Panc1 (cell line): ENCODE results near the gene EIF4E3. TPM values are rescaled to one million over a fixed set of nuclear protein-coding genes. Genes with fewer than 3 reads are reported as not detected.

Experiments used
- ATAC-seq: fragments of 200-7000 bp; cut with Tn5 transposase; 2 replicates; pipeline ENCODE4 v1.9.1; 2020; ENCODE audit warnings: mild to moderate bottlenecking, moderate library complexity
- BruUV-seq: library from RNA; stranded (reverse); fragments of 400-500 nt; replicated peaks from 2 replicates; lab custom pipeline; 2021; lab: Mats Ljungman, UMichigan
- CTCF ChIA-PET: fragments of 300-600 bp; sonication (Branson Sonifier 250); formaldehyde crosslinking; loops from one replicate; lab custom pipeline; 2022; ENCODE audit warnings: antibody characterized with exemption; lab: Charles Lee
- POLR2A ChIA-PET: fragments of 300-600 bp; sonication (Branson Sonifier 250); formaldehyde crosslinking; loops from one replicate; lab custom pipeline; 2022; ENCODE audit warnings: antibody characterized with exemption; lab: Charles Lee
- DNase-seq: peaks from one replicate; pipeline ENCODE4 v3.0.0-alpha.2; 2010; ENCODE audit warnings: low read depth, low spot score
- H3K27ac ChIP-seq: 2 replicates; pipeline ENCODE4 v1.5.1; 2011; ENCODE audit warnings: mild to moderate bottlenecking, low read length, inconsistent platforms
- H3K27me3 ChIP-seq: fragments of 200-500 bp; sonication (Bioruptor generic); 2 replicates; pipeline ENCODE4 v1.6.0; 2014; ENCODE audit warnings: low read length, inconsistent platforms; ENCODE audit not compliant: control insufficient read depth, insufficient read depth
- H3K36me3 ChIP-seq: fragments of 200-500 bp; sonication (Bioruptor generic); 2 replicates; pipeline ENCODE4 v1.5.1; 2014; ENCODE audit warnings: inconsistent platforms, mild to moderate bottlenecking, low read length, moderate library complexity; ENCODE audit not compliant: control insufficient read depth, insufficient read depth
- H3K4me1 ChIP-seq: 2 replicates; pipeline ENCODE4 v1.5.1; 2011; ENCODE audit warnings: inconsistent platforms, mild to moderate bottlenecking, low read length, moderate library complexity; ENCODE audit not compliant: control insufficient read depth, insufficient read depth
- H3K4me3 ChIP-seq, 2 experiments: 2 replicates each; pipeline ENCODE4 v1.5.1; 2011 to 2012; ENCODE audit warnings: low read depth in 2 of 2, low read length in 2 of 2, mild to moderate bottlenecking in 2 of 2, inconsistent platforms in 1 of 2, moderate library complexity in 1 of 2
- H3K9me3 ChIP-seq: fragments of 200-500 bp; sonication (Bioruptor generic); 2 replicates; pipeline ENCODE4 v1.5.1; 2014; ENCODE audit warnings: low read depth, mild to moderate bottlenecking, inconsistent platforms, low read length, moderate library complexity; ENCODE audit not compliant: control insufficient read depth, insufficient read depth
- POLR2AphosphoS5 ChIP-seq: IDR thresholded peaks from 2 replicates; pipeline ENCODE4 v1.6.1; 2012; ENCODE audit warnings: mild to moderate bottlenecking, low read depth, low read length, moderate library complexity
- SIN3A ChIP-seq: IDR thresholded peaks from 2 replicates; pipeline ENCODE4 v1.6.1; 2012; ENCODE audit warnings: low read depth, mild to moderate bottlenecking, low read length, moderate library complexity, borderline replicate concordance; ENCODE audit not compliant: insufficient read depth
- TCF7L2 ChIP-seq: IDR thresholded peaks from 2 replicates; pipeline ENCODE4 v1.6.1; 2011; ENCODE audit warnings: mild to moderate bottlenecking, low read depth, low read length, inconsistent platforms
- in situ Hi-C: cut with HindIII; loops from 2 replicates; pipeline ENCODE4 v1.10.0; 2016; ENCODE audit warnings: low sequenced_read_pairs, low pct_unique_long_range_greater_than_20kb
- intact Hi-C: fragments of 100-400 bp; cut with micrococcal nuclease; formaldehyde crosslinking; loops from one replicate; pipeline ENCODE4 v1.10.0; 2022; ENCODE audit not compliant: unreplicated experiment
- total RNA-seq: library from RNA; stranded (reverse); gene quantifications from one replicate; pipeline ENCODE4 v1.2.1, GENCODE V29; 2021; ENCODE audit not compliant: unreplicated experiment
- TF ChIP-seq, protein P1 (sequence below): fragments of 450-650 bp; IDR thresholded peaks from 2 replicates; pipeline ENCODE4 v1.5.1; 2017; ENCODE audit warnings: mild to moderate bottlenecking
- TF ChIP-seq, protein P2 (sequence below), 2 experiments: IDR thresholded peaks; 2 replicates each; pipeline ENCODE4 v1.6.1; 2011 to 2012; ENCODE audit warnings: low read depth in 2 of 2, control low read depth in 1 of 2, low read length in 1 of 2, mild to moderate bottlenecking in 1 of 2, moderate library complexity in 1 of 2; ENCODE audit not compliant: insufficient read depth in 1 of 2

Gene EIF4E3
- total RNA-seq, 1 experiment from 2014 or later, result 0.39 TPM

DNA sequence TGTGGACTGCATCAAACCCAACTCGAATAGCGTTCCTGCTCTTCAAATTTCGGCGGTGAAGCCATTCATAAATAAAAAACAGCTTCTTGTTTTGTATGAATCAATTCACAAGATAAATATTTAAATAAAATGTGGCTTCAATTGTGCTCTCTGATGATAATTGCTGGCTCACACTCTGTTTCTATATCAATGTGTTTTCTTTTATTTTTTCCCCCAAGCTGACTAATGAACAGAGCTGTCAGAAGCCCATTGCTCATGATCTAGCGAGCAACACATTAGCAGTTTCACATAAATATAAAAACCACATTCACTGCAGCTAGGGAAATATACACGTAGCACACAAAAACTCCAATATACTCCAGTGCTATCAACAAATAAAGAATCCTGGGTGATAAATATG lies 96.7 kb downstream of the EIF4E3 start:
- DNase-seq (no peak), ATAC-seq (no peak)
- Histone ChIP-seq H3K4me3 (no peak overlapping the region), H3K27ac (no peak overlapping the region), H3K4me1 (no peaks in the 10 kb centered on the region), H3K36me3 (no peaks in the 10 kb centered on the region), H3K27me3 (no peaks in the 10 kb centered on the region), H3K9me3 (no peaks in the 10 kb centered on the region)
- POLR2A ChIA-PET, result no interaction called here
- in situ Hi-C loops, result no loop called here
- intact Hi-C loops, result no loop called here
- TF ChIP-seq TCF7L2 (no peak), SIN3A (no peak), POLR2AphosphoS5 (no peak)
- TF ChIP-seq, protein P1, sequence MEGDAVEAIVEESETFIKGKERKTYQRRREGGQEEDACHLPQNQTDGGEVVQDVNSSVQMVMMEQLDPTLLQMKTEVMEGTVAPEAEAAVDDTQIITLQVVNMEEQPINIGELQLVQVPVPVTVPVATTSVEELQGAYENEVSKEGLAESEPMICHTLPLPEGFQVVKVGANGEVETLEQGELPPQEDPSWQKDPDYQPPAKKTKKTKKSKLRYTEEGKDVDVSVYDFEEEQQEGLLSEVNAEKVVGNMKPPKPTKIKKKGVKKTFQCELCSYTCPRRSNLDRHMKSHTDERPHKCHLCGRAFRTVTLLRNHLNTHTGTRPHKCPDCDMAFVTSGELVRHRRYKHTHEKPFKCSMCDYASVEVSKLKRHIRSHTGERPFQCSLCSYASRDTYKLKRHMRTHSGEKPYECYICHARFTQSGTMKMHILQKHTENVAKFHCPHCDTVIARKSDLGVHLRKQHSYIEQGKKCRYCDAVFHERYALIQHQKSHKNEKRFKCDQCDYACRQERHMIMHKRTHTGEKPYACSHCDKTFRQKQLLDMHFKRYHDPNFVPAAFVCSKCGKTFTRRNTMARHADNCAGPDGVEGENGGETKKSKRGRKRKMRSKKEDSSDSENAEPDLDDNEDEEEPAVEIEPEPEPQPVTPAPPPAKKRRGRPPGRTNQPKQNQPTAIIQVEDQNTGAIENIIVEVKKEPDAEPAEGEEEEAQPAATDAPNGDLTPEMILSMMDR, result no peak
- TF ChIP-seq, protein P2, sequence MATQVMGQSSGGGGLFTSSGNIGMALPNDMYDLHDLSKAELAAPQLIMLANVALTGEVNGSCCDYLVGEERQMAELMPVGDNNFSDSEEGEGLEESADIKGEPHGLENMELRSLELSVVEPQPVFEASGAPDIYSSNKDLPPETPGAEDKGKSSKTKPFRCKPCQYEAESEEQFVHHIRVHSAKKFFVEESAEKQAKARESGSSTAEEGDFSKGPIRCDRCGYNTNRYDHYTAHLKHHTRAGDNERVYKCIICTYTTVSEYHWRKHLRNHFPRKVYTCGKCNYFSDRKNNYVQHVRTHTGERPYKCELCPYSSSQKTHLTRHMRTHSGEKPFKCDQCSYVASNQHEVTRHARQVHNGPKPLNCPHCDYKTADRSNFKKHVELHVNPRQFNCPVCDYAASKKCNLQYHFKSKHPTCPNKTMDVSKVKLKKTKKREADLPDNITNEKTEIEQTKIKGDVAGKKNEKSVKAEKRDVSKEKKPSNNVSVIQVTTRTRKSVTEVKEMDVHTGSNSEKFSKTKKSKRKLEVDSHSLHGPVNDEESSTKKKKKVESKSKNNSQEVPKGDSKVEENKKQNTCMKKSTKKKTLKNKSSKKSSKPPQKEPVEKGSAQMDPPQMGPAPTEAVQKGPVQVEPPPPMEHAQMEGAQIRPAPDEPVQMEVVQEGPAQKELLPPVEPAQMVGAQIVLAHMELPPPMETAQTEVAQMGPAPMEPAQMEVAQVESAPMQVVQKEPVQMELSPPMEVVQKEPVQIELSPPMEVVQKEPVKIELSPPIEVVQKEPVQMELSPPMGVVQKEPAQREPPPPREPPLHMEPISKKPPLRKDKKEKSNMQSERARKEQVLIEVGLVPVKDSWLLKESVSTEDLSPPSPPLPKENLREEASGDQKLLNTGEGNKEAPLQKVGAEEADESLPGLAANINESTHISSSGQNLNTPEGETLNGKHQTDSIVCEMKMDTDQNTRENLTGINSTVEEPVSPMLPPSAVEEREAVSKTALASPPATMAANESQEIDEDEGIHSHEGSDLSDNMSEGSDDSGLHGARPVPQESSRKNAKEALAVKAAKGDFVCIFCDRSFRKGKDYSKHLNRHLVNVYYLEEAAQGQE (IDR thresholded peaks at IDR 0.05; ENCODE audit: insufficient read depth in 1 of 2, low read depth in 2 of 2, low read length in 1 of 2), result no peak
- no TSS peak for BruUV-seq
- CTCF ChIA-PET, result no interaction called here

DNA sequence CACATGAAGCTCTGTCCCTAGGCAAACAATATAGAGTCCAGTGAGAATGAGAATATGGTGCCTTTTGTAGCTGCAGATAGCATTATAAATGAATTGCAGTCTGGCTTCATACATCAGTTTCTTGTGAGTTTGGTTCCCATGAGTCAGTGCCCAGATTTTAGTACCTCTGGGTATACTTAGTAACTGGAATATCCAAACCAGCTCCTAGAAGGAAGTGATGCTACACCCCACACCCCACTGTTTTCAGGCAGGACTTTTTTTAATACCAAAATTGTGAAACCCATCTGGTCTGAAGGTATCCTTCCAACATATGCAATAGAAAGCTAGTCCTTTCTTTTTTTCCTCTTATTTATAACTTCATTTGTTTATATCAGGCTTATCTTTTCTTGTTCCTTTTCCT lies 99.5 kb downstream of the EIF4E3 start:
- ChIA-PET POLR2A (no interaction called here), CTCF (no interaction called here)
- TF ChIP-seq POLR2AphosphoS5 (no peak), TCF7L2 (no peak), SIN3A (no peak)
- TF ChIP-seq, protein P1, result no peak
- no TSS peak for BruUV-seq
- in situ Hi-C loops (no loop called here), intact Hi-C loops (no loop called here)
- no peaks in the 10 kb centered on the region for H3K27me3 ChIP-seq
- H3K27ac ChIP-seq, result no peak overlapping the region
- ATAC-seq (no peak), DNase-seq (no peak)
- H3K9me3 ChIP-seq, result no peaks in the 10 kb centered on the region
- no peaks in the 10 kb centered on the region for H3K36me3 ChIP-seq
- no peak overlapping the region for H3K4me3 ChIP-seq
- H3K4me1 ChIP-seq, result no peaks in the 10 kb centered on the region

Other genes starting within 250 kb of the EIF4E3 start
- 2.9 TPM for gene FOXP1, start 141.7 kb downstream of the EIF4E3 start, total RNA-seq
- 0.15 TPM for gene GPR27, start 28.5 kb upstream of the EIF4E3 start, total RNA-seq
- gene PROK2, start 59.7 kb upstream of the EIF4E3 start, total RNA-seq, result not detected